IPS-NIHi7 (cell line): ENCODE results near the gene NAT14.
"Not testable (repeated sequence)": the region's sequence is repeated elsewhere in the genome, so short reads cannot be mapped to it uniquely, and the experiment has no call there.

Experiments used
- DNase-seq: peaks from one replicate; pipeline ENCODE4 v3.0.0; 2012; ENCODE audit warnings: mixed read lengths; ENCODE audit errors: extremely low spot score

The NAT14 gene

GRCh38 chr19:55502197-55502952 lies 17.4 kb downstream of the NAT14 start:
- no peak for DNase-seq

GRCh38 chr19:55503157-55503501 lies 18.1 kb downstream of the NAT14 start:
- no peak for DNase-seq

GRCh38 chr19:55503502-55504251 lies 18.7 kb downstream of the NAT14 start:
- peak; percentile 98 for DNase-seq

GRCh38 chr19:55504252-55504603 lies 19.2 kb downstream of the NAT14 start:
- no peak for DNase-seq

- no peak for DNase-seq
Measured at GRCh38 chr19:55504981-55505380, 20.0 kb downstream of the NAT14 start.

GRCh38 chr19:55508120-55508519 lies 23.1 kb downstream of the NAT14 start:
- DNase-seq = no peak

- DNase-seq = peak; percentile 100
Measured at GRCh38 chr19:55516878-55517620, 32.1 kb downstream of the NAT14 start.

GRCh38 chr19:55519451-55520311 lies 34.7 kb downstream of the NAT14 start:
- DNase-seq = no peak

- DNase-seq = no peak
Measured at GRCh38 chr19:55520691-55521292, 35.8 kb downstream of the NAT14 start.

- DNase-seq = no peak
Measured at GRCh38 chr19:55525289-55526101, 40.5 kb downstream of the NAT14 start.

- peak; percentile 53 for DNase-seq
Measured at GRCh38 chr19:55526216-55527196, 41.5 kb downstream of the NAT14 start.

- no peak for DNase-seq
Measured at GRCh38 chr19:55527197-55528029, 42.4 kb downstream of the NAT14 start.

- no peak for DNase-seq
Measured at GRCh38 chr19:55528030-55528803, 43.2 kb downstream of the NAT14 start.

GRCh38 chr19:55529636-55530234 lies 44.7 kb downstream of the NAT14 start:
- no peak for DNase-seq

- DNase-seq = no peak
Measured at GRCh38 chr19:55530996-55531395, 46.0 kb downstream of the NAT14 start.

- not testable (repeated sequence) for DNase-seq
Measured at GRCh38 chr19:55534280-55534679, 49.3 kb downstream of the NAT14 start.
